Smooth muscle cell of the brain vasculature (primary cell): ENCODE results near the gene MS4A3.
"Not testable (repeated sequence)": the region's sequence is repeated elsewhere in the genome, so short reads cannot be mapped to it uniquely, and the experiment has no call there.

Source experiments
- DNase-seq: peaks from one replicate; pipeline ENCODE4 v3.0.0-alpha.2; 2012; ENCODE audit warnings: low read depth, low spot score

The MS4A3 gene, protein sequence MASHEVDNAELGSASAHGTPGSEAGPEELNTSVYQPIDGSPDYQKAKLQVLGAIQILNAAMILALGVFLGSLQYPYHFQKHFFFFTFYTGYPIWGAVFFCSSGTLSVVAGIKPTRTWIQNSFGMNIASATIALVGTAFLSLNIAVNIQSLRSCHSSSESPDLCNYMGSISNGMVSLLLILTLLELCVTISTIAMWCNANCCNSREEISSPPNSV

GRCh38 chr11:60056349-60056969 is at the start of gene MS4A3:
Gene MS4A3, plus strand, starts transcription at chr11:60056665. Its CDS starts 4,496 bp downstream, at chr11:60061161.
- DNase-seq = no peak

DNA sequence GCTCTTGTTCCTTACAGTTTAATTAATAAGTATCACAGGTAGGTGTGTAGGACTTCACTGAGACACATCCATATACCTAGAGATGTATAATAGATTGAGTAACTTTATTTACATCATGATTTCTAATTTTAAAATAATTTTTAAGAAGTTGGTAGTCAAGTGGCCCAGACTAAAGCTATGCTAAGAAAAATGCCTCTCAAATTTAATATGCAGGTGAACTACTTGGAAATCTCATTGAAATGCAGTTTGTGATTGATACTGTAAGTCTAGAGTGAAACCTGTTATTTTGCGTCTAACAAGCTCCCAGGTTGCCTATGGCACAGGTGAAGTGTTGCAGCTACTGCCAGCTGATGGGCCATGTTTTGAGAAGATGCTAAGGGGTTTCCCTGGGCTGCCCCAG is 39.6 kb upstream of the MS4A3 start, which contains the start of gene OOSP4B:
Gene OOSP4B, plus strand, starts transcription at position 301 of the 400 bp plus-strand sequence.
- DNase-seq = no peak

GRCh38 chr11:60018058-60018457 is 38.4 kb upstream of the MS4A3 start:
- DNase-seq = no peak

DNA sequence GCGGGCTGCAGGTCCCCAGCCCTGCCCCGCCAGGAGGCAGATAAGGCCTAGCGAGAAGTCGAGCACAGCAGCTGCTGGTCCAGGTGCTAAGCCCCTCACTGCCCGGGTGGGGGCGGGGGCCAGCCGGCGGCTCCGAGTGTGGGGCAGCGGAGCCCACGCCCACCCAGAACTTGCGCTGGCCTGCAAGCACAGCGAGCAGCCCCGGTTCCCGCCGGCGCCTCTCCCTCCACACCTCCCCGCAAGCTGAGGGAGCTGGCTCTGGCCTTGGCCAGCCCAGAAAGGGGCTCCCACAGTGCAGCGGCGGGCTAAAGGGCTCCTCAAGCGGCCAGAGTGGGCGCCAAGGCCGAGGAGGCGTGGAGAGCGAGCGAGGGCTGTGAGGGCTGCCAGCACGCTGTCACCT is 36.1 kb upstream of the MS4A3 start:
- DNase-seq = not testable (repeated sequence)

- no peak for DNase-seq
Observed at GRCh38 chr11:60029015-60029632, 27.3 kb upstream of the MS4A3 start.

DNA sequence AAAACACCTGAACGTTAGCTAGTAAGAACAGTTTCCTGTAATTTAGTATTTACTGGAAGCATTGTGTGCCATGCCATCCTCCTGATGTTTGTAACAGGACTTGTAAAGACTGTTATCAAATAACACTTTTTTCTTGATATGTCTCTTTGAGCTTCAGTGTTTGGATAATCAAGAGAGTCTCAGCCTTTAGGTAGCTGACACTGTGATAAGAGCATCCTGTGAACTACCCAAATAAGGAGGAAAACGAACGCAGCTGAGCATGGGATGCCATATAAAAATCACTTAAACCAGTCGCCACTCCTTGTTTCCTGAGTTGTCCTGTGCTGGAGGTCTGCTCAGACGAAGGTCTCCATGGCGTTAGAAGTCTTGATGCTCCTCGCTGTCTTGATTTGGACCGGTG is 16.4 kb upstream of the MS4A3 start, which contains the start of gene OOSP2:
Gene OOSP2, plus strand, starts transcription at position 301 of the 400 bp plus-strand sequence. Its CDS starts 51 bp downstream, at position 352.
- no peak for DNase-seq

DNA sequence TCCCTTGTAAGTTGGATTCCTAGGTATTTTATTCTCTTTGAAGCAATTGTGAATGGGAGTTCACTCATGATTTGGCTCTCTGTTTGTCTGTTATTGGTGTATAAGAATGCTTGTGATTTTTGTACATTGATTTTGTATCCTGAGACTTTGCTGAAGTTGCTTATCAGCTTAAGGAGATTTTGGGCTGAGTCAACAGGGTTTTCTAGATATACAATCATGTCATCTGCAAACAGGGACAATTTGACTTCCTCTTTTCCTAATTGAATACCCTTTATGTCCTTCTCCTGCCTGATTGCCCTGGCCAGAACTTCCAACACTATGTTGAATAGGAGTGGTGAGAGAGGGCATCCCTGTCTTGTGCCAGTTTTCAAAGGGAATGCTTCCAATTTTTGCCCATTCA is 6.0 kb upstream of the MS4A3 start:
- DNase-seq = not testable (repeated sequence)

GRCh38 chr11:60050839-60051238 is 5.6 kb upstream of the MS4A3 start:
- not testable (repeated sequence) for DNase-seq

- no peak for DNase-seq
Observed at GRCh38 chr11:60059052-60059451, 2.6 kb downstream of the MS4A3 start.

DNA sequence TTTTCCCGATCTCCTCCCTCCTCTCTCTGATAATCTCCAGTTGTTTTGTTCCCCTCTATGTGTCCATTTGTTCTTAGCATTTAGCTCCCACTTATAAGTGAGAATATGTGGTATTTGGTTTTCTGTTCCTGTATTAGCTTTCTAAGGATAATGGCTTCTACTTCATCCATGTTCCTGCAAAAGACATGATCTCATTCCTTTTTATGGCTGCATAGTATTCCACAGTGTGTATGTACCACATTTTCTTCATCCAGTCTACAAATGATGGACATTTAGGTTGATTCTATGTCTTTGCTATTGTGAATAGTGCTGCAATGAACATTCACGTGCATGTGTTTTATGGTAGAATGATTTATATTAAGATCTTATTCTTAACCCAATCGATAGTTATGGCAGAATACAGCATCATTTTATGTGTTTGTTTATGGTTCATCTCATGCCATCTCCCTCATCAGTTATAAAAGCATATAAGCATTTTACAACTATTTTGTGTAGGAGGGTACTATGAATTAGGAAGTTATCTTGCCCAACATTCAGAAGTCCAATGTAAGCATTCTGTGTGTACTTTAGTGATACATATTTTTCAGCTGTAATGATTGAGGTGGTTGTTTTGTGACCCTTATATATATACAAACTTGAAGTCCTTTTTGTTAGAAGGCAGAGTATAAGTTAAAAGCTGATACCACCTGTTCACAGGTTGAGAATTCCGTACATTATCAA is 3.2 kb downstream of the MS4A3 start:
- DNase-seq = no peak

DNA sequence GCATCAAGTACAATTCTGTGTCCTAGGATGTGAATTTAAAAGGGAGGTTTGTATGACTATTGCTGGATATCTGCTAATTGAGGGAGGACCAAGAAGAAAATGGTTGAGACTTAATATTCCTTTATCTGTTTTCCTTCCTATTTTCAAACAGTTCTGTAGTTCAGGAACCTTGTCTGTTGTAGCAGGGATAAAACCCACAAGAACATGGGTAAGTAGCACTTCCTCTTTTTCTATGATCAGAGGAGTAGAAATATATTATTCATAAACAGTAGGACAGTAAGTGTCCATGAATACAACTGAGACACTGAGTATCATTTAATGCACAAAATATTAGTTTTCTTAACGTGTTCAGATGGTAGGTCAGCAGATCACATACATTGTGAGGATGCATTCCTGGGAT is 7.6 kb downstream of the MS4A3 start:
- DNase-seq = no peak

GRCh38 chr11:60065801-60066200 is 9.3 kb downstream of the MS4A3 start:
- DNase-seq = no peak

DNA sequence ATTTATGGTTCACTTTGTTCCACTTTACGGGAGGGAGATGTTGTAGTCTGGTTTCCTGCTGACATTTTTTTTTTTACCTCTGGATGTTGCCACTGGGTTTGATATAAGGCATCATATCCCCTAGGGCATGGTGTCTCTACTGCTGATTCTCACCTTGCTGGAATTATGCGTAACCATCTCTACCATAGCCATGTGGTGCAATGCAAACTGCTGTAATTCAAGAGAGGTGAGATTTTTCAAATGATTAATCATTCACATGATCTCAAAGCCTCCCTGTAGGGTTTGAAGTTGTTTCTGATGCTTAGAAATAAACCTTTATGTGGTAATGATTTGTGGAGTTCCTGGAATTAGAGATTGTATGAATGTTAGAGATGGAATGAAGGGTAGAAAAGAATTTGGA is 13.0 kb downstream of the MS4A3 start:
- DNase-seq = no peak

DNA sequence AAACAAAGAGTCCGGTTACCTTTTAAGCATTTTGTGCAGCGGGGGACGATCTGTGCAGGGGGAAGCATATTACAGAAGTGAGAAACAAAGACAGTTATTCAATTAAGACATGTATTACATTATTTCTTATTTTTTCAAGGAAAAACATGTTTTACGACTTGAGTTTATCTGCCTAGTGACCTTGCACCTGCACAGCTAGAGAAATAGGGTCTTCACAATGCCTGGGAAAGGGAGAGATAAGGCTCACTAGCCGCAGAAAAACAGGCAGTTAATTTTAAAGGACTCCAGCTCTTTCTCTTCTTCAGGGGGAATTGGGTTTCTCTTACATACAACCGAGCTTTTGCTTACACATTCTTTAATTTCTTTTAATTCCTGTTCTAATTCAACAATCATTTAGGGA is 15.2 kb downstream of the MS4A3 start:
- not testable (repeated sequence) for DNase-seq

DNA sequence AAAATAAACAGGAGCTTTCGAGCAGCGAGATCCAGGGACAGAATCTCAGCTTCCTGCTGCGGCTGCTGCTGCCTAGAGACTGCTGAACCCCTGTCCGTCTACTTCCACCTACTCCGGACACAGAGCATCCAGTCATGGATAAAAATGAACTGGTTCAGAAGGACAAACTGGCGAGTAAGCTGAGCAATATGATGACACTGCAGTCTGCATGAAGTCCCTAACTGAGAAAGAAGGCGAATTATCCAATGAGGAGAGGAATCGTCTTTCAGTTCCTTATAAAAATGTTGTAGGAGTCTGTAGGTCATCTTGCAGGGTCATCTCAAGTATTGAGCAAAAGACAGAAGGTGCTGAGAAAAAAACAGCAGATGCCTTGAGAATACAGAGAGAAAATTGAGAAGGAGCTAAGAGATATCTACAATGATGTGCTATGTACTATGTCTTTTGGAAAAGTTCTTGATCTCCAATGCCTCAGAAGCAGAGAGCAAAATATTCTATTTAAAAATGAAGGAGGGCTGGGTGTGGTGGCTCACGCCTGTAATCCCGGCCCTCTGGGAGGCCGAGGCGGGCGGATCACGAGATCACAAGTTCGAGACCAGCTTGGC is 20.9 kb downstream of the MS4A3 start:
- no peak for DNase-seq

DNA sequence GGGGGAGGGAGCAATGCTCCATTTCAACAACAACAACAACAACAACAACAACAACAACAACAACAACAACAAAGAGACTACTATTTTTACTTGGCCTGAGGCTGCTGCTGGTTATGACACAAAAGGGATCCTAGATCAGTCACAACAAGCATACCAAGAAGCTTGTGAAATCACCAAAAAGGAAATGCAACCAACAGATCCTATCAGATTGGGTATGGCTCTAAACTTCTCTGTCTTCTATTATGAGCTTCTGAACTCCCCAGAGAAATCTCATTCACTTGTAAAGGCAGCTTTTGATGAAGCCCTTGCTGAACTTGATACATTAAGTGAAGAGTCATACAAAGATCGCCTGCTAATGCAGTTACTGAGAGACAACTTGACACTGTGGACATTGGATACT is 21.5 kb downstream of the MS4A3 start:
- DNase-seq = no peak

- no peak for DNase-seq
Observed at GRCh38 chr11:60078745-60079144, 22.3 kb downstream of the MS4A3 start.

GRCh38 chr11:60080535-60080934 is 24.1 kb downstream of the MS4A3 start:
- no peak for DNase-seq

DNA sequence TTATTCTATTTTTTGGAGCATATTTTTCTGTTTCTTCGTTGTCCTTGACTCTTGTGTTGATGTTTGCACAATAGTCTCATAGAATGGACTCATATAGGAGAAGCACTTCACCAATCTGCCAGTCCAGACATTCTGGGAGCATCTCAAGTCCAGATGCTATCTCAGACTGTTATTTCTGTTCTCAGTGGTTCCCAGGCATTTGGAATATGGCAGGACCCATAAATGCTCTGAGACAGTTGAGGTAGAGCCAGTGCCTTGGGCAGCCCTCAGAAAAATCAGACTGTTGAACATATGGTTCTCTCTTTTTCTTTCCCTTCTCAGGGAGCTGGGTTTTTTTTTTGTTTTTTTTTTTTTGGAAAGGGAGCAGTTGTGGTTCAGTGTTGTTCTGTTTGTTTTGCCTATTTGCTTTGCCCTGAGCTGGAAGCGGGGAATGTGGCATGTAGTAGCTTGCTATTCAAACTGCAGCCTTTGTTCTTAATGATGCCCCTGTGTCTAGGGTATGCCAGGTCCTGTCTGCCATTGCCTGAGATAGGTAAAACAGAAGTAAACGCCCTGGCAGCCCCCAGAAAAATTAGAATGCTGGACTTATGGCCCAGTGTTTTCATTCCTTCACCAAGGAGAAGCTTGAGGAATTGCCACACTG is 28.3 kb downstream of the MS4A3 start:
- DNase-seq = no peak

GRCh38 chr11:60085909-60086308 is 29.4 kb downstream of the MS4A3 start:
- no peak for DNase-seq

- DNase-seq = no peak
Observed at GRCh38 chr11:60087239-60087638, 30.8 kb downstream of the MS4A3 start.
